ENCODE data around the gene CSF3R.

GRCh38 chr1:36525166-36525565, 42.5 kb upstream of the CSF3R start:
- TF ChIP-seq, protein P1, sequence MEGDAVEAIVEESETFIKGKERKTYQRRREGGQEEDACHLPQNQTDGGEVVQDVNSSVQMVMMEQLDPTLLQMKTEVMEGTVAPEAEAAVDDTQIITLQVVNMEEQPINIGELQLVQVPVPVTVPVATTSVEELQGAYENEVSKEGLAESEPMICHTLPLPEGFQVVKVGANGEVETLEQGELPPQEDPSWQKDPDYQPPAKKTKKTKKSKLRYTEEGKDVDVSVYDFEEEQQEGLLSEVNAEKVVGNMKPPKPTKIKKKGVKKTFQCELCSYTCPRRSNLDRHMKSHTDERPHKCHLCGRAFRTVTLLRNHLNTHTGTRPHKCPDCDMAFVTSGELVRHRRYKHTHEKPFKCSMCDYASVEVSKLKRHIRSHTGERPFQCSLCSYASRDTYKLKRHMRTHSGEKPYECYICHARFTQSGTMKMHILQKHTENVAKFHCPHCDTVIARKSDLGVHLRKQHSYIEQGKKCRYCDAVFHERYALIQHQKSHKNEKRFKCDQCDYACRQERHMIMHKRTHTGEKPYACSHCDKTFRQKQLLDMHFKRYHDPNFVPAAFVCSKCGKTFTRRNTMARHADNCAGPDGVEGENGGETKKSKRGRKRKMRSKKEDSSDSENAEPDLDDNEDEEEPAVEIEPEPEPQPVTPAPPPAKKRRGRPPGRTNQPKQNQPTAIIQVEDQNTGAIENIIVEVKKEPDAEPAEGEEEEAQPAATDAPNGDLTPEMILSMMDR (IDR thresholded peaks at IDR 0.05): no peak
- TF ChIP-seq POLR2A (IDR thresholded peaks at IDR 0.05) (no peak), POLR2AphosphoS5 (IDR thresholded peaks at IDR 0.05) (no peak)

Measured in prostate gland (tissue), 2 donors.